Dendritic cell treated with granulocyte-macrophage colony-stimulating factor and Interleukin-4, amounts not matched to agents 40 ng/mL and 50 ng/mL, for 4 days (primary cell): ENCODE data around the gene DCDC2B.

Source experiments
- H3K27ac Mint-ChIP-seq: one replicate; pipeline ENCODE4 v1.8.0; 2022; ENCODE audit warnings: mild to moderate bottlenecking, mixed read lengths
- H3K27me3 Mint-ChIP-seq: one replicate; pipeline ENCODE4 v1.8.0; 2022; ENCODE audit warnings: mild to moderate bottlenecking, mixed read lengths
- H3K36me3 Mint-ChIP-seq: one replicate; pipeline ENCODE4 v1.8.0; 2022; ENCODE audit warnings: low read depth, mixed read lengths
- H3K4me1 Mint-ChIP-seq: one replicate; pipeline ENCODE4 v1.8.0; 2022; ENCODE audit warnings: low read depth, mixed read lengths
- H3K4me3 Mint-ChIP-seq: one replicate; pipeline ENCODE4 v1.8.0; 2022; ENCODE audit warnings: mild to moderate bottlenecking, moderate library complexity, mixed read lengths
- H3K9me3 Mint-ChIP-seq: one replicate; pipeline ENCODE4 v1.8.0; 2022; ENCODE audit warnings: mixed read lengths
- intact Hi-C: fragments of 100-400 bp; cut with micrococcal nuclease; formaldehyde crosslinking; loops from one replicate; pipeline ENCODE4 v1.15.0; 2022

Gene DCDC2B

DNA sequence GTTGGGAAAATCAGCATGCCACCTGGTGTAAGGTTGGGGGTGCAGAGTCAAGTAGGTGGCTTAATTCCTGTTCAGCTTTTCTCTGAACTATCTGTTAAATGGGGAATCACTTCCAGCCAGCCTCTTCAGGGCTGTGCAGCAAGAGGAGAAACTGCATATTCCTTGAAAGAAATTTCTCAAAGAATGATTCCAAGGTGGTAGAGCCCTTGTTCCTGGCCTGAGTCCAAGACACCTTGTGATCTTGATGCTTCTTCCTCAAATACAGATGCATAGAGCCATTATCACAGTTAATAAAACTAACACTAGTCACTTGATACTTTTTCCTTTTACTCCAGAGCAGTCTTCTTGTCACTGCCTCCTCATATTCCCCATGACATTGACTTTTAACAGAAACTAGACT lies 24.2 kb upstream of the DCDC2B start:
- no peaks in the 10 kb centered on the region for H3K27me3 Mint-ChIP-seq
- H3K4me1 Mint-ChIP-seq: peaks cover 63% of the 10 kb centered on the region
- H3K36me3 Mint-ChIP-seq: peaks cover 99% of the 10 kb centered on the region
- no peak overlapping the region for H3K4me3 Mint-ChIP-seq
- intact Hi-C loops: no loop called here
- H3K27ac Mint-ChIP-seq: no peak overlapping the region
- no peaks in the 10 kb centered on the region for H3K9me3 Mint-ChIP-seq

DNA sequence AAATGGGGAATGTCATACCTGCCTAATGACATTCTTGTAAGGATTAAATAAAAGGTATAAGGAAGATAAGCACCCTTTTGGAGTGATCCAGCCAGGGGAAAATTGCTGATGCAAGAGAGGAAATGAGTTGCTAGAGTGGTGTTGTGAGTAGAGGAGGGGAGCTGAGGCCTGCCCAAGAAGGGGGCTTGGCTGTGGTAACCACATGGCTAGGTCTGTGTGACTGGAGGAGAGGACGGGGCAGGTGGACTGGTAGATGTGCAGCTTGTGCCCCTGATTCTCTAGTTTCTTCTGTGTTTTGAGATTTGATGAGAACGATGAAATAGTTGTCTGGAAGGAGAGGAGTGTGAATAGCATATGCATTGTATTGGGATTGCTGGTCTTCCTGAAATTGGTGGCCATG lies 22.8 kb upstream of the DCDC2B start:
- Mint-ChIP-seq H3K27me3 (no peaks in the 10 kb centered on the region), H3K9me3 (no peaks in the 10 kb centered on the region), H3K27ac (no peak overlapping the region), H3K4me1 (peaks cover 53% of the 10 kb centered on the region), H3K4me3 (no peak overlapping the region), H3K36me3 (peaks cover 99% of the 10 kb centered on the region)
- intact Hi-C loops: no loop called here

DNA sequence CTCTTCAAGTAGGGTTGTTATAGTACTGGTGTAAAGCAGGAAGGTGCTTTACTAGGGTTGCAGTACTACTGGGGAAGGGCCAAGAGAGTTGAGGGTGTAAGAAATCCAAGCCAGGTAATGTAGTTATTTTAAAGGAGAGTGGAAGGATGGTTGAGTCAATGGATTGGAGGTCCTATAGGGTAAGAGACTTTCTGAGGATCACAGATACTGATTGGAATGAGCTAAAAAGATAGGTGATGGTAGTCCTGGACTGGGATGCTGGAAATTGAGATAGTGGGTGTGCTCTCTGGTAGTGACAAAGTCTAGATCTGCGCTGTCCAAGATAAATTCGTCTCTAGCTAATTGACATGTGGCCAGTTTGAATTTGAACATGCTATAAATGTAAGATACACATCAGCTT lies 22.4 kb upstream of the DCDC2B start:
- Mint-ChIP-seq H3K9me3 (no peaks in the 10 kb centered on the region), H3K27me3 (no peaks in the 10 kb centered on the region), H3K4me3 (no peak overlapping the region), H3K36me3 (peaks cover 99% of the 10 kb centered on the region), H3K27ac (no peak overlapping the region), H3K4me1 (peaks cover 49% of the 10 kb centered on the region)
- intact Hi-C loops: no loop called here

DNA sequence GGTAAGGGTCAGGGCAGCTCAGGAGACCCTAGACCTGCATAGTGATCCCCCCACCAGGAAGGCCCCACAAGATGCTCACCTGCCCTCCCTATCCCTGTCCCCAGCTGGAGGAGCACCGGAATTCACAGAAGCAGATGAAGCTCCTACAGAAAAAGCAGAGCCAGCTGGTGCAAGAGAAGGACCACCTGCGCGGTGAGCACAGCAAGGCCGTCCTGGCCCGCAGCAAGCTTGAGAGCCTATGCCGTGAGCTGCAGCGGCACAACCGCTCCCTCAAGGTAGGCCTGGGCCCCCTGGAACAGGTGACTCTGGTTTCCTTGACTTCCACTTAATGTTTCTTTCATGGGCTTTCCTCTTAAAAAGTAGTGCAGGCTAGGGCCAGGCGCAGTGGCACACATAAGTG lies 21.0 kb upstream of the DCDC2B start:
- Mint-ChIP-seq H3K9me3 (no peaks in the 10 kb centered on the region), H3K36me3 (peaks cover 99% of the 10 kb centered on the region), H3K4me3 (no peak overlapping the region), H3K4me1 (peaks cover 36% of the 10 kb centered on the region), H3K27ac (no peak overlapping the region), H3K27me3 (no peaks in the 10 kb centered on the region)
- intact Hi-C loops: no loop called here

DNA sequence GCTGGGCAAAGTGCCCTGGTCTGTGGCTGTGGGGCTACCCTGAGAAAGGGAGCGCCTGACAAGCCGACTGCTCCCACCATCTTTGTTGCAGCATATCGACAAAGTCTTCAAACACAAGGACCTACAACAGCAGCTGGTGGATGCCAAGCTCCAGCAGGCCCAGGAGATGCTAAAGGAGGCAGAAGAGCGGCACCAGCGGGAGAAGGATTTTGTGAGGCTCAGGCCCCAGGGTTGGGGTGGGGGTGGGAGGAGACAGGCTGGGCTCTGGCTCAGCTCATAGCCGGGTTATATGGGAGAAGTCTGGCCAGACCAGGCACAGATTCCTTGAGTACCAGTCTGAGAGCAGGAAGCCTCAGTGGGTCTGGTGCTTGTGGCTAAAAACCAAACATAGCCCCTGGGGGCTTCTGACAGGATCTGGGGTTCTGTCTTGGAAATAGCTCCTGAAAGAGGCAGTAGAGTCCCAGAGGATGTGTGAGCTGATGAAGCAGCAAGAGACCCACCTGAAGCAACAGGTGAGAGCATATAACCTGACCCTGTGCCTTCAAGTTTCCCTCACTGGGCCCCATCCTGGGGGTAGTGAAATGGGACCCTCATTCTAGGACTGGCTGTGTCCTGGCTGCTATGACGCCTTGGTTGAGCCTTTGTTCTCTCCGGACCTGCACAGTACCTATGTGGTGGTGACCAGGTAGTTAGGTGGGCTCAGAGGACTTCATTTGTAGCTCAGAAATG lies 16.5 kb upstream of the DCDC2B start:
- Mint-ChIP-seq H3K4me3 (no peak overlapping the region), H3K27ac (no peak overlapping the region), H3K4me1 (peaks cover 2% of the 10 kb centered on the region), H3K36me3 (peaks cover 100% of the 10 kb centered on the region), H3K9me3 (no peaks in the 10 kb centered on the region), H3K27me3 (no peaks in the 10 kb centered on the region)
- intact Hi-C loops: no loop called here

DNA sequence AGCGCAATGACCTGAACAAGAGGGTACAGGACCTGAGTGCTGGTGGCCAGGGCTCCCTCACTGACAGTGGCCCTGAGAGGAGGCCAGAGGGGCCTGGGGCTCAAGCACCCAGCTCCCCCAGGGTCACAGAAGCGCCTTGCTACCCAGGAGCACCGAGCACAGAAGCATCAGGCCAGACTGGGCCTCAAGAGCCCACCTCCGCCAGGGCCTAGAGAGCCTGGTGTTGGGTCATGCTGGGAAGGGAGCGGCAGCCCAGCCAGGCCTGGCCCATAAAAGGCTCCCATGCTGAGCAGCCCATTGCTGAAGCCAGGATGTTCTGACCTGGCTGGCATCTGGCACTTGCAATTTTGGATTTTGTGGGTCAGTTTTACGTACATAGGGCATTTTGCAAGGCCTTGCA lies 13.9 kb upstream of the DCDC2B start:
- Mint-ChIP-seq H3K9me3 (no peaks in the 10 kb centered on the region), H3K27ac (no peak overlapping the region), H3K27me3 (no peaks in the 10 kb centered on the region), H3K4me3 (no peak overlapping the region), H3K36me3 (peaks cover 88% of the 10 kb centered on the region), H3K4me1 (peaks cover 4% of the 10 kb centered on the region)
- intact Hi-C loops: no loop called here

DNA sequence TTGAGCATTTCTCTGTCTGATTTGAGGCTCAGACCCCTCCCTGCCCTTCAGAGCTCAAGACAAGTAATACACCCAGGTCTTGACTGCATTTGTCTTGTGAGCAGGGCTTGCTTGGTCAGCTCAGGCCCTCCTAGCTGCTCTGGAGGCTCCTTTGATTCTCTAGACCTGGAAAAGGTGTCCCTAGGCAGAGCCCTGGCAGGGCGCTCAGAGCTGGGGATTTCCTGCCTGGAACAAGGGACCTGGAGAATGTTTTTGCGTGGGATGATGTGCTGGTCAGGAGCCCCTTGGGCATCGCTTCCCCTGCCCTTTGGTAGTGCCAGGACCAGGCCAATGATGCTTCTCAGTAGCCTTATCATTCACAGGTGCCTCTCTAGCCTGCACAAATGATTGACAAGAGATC lies 13.4 kb upstream of the DCDC2B start:
- no peaks in the 10 kb centered on the region for H3K9me3 Mint-ChIP-seq
- no peak overlapping the region for H3K27ac Mint-ChIP-seq
- intact Hi-C loops: no loop called here
- H3K4me3 Mint-ChIP-seq: no peak overlapping the region
- H3K4me1 Mint-ChIP-seq: peaks cover 9% of the 10 kb centered on the region
- peaks cover 82% of the 10 kb centered on the region for H3K36me3 Mint-ChIP-seq
- no peaks in the 10 kb centered on the region for H3K27me3 Mint-ChIP-seq

DNA sequence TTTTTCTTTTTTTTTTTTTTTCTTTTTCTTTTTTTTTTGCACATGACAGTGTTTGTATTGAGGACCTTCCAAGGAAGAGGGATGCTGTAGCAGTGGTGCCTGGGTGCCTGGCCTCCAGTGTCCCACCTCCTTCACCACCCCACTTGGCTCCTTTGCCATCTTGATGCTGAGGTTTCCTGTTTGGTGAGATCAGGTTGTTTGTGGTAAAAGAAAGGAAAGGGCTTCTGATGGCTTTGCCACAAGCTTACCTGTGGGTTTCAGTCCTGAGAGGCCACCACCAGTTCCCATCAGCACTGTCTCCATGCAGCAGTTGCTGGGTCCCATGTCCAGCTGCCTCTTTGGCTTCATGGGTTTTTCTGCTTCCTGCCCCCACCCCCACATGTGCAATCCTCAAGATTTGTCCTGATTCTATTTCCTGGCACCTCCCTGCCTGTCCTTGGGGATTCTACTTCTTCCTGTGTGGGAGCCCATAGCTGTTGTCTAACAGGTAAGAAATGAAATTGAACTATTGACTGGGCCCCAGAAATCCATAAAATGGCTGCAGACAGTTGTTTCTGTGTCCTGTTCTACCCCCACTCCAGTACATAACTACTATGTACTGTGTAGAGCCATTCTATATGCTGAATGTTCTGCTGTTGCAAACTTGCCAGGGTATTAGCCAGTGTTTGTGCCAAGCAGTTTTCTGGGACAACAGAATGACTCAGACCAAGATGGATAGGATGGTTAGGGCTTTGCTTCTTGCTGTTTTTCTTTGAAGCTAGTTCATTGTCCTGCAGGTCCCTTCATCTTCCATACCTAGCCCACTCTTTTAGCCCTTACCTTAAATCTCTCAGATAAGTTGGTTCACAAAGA lies 12.7 kb upstream of the DCDC2B start:
- Mint-ChIP-seq H3K9me3 (no peaks in the 10 kb centered on the region), H3K27ac (no peak overlapping the region), H3K36me3 (peaks cover 76% of the 10 kb centered on the region), H3K4me1 (peaks cover 15% of the 10 kb centered on the region), H3K4me3 (no peak overlapping the region), H3K27me3 (no peaks in the 10 kb centered on the region)
- intact Hi-C loops: no loop called here

DNA sequence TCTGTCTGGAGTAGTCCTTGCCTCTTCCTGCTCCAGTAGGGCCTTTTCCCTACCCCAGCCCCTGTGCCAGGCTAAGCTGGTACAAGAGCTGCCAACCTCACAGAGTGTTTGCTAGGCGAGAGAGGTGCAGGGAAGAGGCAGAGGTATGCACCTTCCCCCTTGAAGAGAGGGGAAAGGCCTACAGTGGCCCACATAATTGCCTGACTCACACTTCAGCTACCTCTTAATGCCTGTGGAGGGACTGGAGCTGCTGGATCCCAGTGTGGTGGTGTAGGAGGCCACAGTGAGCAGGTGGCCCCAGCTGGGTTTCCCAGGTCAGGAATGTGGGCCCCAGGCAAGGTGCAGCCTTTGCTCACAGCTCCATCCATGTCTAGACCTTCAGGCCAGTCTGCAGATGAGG lies 11.8 kb upstream of the DCDC2B start:
- Mint-ChIP-seq H3K36me3 (peaks cover 67% of the 10 kb centered on the region), H3K9me3 (no peaks in the 10 kb centered on the region), H3K27ac (peak overlapping the region; percentile 4), H3K27me3 (peaks cover 7% of the 10 kb centered on the region), H3K4me3 (no peak overlapping the region), H3K4me1 (peaks cover 24% of the 10 kb centered on the region)
- intact Hi-C loops: no loop called here

DNA sequence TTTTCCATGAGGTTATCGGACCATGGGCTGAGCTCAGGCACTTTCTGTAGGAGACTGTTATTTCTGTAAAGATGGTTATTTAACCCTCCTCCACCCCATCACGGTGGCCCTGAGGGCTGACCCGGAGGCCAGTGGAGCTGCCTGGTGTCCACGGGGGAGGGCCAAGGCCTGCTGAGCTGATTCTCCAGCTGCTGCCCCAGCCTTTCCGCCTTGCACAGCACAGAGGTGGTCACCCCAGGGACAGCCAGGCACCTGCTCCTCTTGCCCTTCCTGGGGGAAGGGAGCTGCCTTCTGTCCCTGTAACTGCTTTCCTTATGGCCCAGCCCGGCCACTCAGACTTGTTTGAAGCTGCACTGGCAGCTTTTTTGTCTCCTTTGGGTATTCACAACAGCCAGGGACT lies 11.1 kb upstream of the DCDC2B start:
- H3K4me3 Mint-ChIP-seq: no peak overlapping the region
- H3K4me1 Mint-ChIP-seq: peaks cover 30% of the 10 kb centered on the region
- H3K27me3 Mint-ChIP-seq: peaks cover 10% of the 10 kb centered on the region
- H3K27ac Mint-ChIP-seq: peak overlapping the region; percentile 4
- H3K9me3 Mint-ChIP-seq: no peaks in the 10 kb centered on the region
- intact Hi-C loops: no loop called here
- H3K36me3 Mint-ChIP-seq: peaks cover 59% of the 10 kb centered on the region

DNA sequence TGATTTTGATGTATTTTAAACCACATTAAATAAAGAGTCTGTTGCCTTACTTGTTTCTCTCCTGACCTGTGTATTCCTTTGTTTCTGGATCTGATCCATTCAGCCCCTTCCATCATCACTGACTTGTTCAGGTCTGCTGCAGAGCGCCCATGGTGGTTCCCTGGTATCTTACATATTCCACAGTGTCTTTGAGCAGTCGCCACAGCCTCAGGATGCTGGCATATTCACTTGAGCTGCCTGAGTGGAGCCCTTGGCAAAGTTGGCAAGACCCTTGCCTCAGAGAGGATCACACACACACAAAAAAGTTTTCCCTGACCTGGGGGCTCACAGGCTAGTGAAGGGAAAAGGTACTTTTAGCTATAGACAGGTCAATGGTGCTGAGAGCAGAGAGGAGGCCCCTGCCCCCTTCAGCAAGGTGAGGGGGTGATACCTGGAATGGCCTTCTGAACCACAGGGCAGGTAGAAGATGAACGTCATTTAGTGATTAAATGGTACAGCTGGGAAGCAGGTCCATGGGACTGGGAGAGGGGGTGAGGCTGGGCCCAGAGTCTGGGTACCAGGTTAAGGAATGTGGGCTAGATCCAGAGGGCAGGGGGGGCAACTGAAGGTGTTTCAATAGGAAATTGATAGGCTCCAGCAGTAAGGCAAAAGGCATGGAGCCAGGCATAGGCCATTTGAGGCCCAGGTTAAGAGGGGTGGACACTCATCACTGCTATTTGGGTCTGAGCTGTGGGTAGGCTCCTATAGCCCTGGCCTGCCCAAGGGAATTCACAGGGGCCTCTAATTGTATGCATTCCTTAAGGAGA lies 10.4 kb upstream of the DCDC2B start:
- H3K9me3 Mint-ChIP-seq: no peaks in the 10 kb centered on the region
- peaks cover 30% of the 10 kb centered on the region for H3K4me1 Mint-ChIP-seq
- H3K27ac Mint-ChIP-seq: no peak overlapping the region
- intact Hi-C loops: no loop called here
- peaks cover 10% of the 10 kb centered on the region for H3K27me3 Mint-ChIP-seq
- H3K36me3 Mint-ChIP-seq: peaks cover 53% of the 10 kb centered on the region
- H3K4me3 Mint-ChIP-seq: no peak overlapping the region

DNA sequence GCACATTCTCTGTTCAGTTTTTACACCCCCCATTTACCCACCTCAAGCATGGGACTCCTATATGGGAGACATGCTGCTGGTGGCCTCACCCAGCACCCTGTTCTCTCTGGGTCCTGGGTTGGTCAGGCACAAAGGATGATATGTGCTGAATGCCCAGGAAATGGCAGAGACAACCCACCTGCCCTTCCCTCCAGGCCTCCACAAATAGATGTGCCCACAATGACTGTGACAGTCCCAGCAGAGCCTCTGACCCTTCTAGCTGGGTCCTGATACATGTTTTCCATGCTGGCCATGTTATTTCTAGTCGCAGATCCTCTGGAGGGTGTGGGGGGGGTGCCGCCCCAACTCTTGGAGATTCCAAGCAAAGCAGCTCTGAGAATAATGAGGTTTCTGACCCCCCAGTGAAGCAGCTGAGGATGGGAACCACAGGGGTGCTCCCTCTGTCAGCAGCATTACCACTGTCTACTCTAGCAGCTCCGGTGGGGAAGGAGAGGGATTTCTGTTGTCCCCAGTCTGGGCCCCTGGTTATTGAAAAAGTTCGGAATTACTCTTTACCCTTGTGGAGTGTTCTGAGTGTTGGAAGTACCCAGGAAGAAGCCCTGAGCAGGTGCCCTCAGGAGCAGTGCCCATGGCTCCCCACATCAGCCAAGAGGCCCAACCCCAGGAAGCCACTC lies 9.7 kb upstream of the DCDC2B start:
- Mint-ChIP-seq H3K36me3 (peaks cover 46% of the 10 kb centered on the region), H3K27me3 (peaks cover 10% of the 10 kb centered on the region), H3K9me3 (no peaks in the 10 kb centered on the region), H3K4me3 (no peak overlapping the region), H3K4me1 (peaks cover 30% of the 10 kb centered on the region), H3K27ac (no peak overlapping the region)
- intact Hi-C loops: no loop called here

DNA sequence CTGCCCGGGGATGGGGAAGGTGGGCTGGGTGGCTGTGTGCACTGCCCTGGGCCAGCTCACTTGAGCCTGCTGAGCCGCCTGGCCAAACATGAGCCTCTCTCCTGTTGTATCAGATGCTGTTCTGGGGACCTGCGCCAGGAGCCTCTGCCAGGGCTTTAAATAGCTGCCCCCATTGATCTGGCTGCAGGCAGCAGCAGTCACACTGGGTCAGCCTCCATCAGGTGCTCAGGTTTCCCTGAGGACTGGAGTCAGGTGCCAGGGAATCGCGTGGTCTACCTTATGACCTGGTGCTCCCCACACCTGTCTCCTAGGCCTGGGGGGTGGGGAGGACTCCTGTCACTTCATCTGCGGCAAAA lies 9.2 kb upstream of the DCDC2B start:
- Mint-ChIP-seq H3K27me3 (peaks cover 10% of the 10 kb centered on the region), H3K36me3 (peaks cover 41% of the 10 kb centered on the region), H3K27ac (peak overlapping the region; percentile 69), H3K4me1 (peaks cover 30% of the 10 kb centered on the region), H3K9me3 (no peaks in the 10 kb centered on the region), H3K4me3 (no peak overlapping the region)
- intact Hi-C loops: loop anchor here (2.0 to 5.0 kb wide), 2 partner anchors 19 to 193 kb away; partner anchors contain the start of gene BSDC1
